Tibial nerve (tissue), 4 donors: ENCODE measurements around the gene SRXN1. TPM values are rescaled to one million over a fixed set of nuclear protein-coding genes. Genes with fewer than 3 reads are reported as not detected.

Source experiments
- DNase-seq, 2 donors: peaks; one replicate each; pipeline ENCODE4 v3.0.0-alpha.2; 2019; ENCODE audit warnings: low spot score in 2 of 2
- H3K27ac ChIP-seq, 4 donors: fragments of 200-600 bp; sonication (generic) in 3 of 4; one replicate each; pipeline ENCODE4 v1.5.1; 2017 to 2019; ENCODE audit warnings: mild to moderate bottlenecking in 1 of 4
- H3K27me3 ChIP-seq, 2 donors: fragments of 200-600 bp; sonication (generic) in 1 of 2; one replicate each; pipeline versions ENCODE4 v1.5.1 to v1.6.0; 2017 to 2019
- H3K36me3 ChIP-seq, 3 donors: fragments of 200-600 bp; sonication (generic); one replicate each; pipeline ENCODE4 v1.5.1; 2018 to 2019
- H3K4me1 ChIP-seq, 4 donors: fragments of 200-600 bp; sonication (generic) in 3 of 4; one replicate each; pipeline ENCODE4 v1.5.1; 2017 to 2019
- H3K4me3 ChIP-seq, 4 donors: fragments of 200-600 bp; sonication (generic) in 3 of 4; one replicate each; pipeline ENCODE4 v1.5.1; 2017 to 2019; ENCODE audit warnings: mild to moderate bottlenecking in 1 of 4, moderate library complexity in 1 of 4
- H3K9me3 ChIP-seq, 4 donors: fragments of 200-600 bp; sonication (generic) in 3 of 4; one replicate each; pipeline ENCODE4 v1.5.1; 2017 to 2019
- CTCF ChIP-seq, 5 experiments: fragments of 200-600 bp in 3 of 5; fragments of 450-650 bp in 2 of 5; sonication (generic) in 3 of 5; IDR thresholded peaks; one replicate each; pipeline ENCODE4 v1.5.1; 2016 to 2019; ENCODE audit warnings: antibody characterized with exemption in 5 of 5, mild to moderate bottlenecking in 3 of 5, moderate library complexity in 2 of 5
- EP300 ChIP-seq, 2 donors: sonication (generic); formaldehyde crosslinking; IDR thresholded peaks; one replicate each; pipeline ENCODE4 v1.6.1; 2017; ENCODE audit warnings: antibody characterized with exemption in 2 of 2, mild to moderate bottlenecking in 1 of 2
- POLR2A ChIP-seq, 2 donors: fragments of 450-650 bp; IDR thresholded peaks; one replicate each; pipeline ENCODE4 v1.6.1; 2017; ENCODE audit warnings: antibody characterized with exemption in 2 of 2, mild to moderate bottlenecking in 2 of 2, moderate library complexity in 2 of 2
- WGBS, 2 donors: methylation state at CpG; one replicate each; pipeline ENCODE4 v1.1.5; 2018; 5-methylcytosine and 5-hydroxymethylcytosine counted together
- total RNA-seq, 4 donors: library from RNA; depleted of rRNA; stranded (reverse); fragments of >200 nt; gene quantifications; one replicate each; pipeline ENCODE4 v1.1.0, GENCODE V29; 2016

SRXN1 gene
- total RNA-seq, 4 donors from 2014 or later: 15.1 to 31.8 (median 19.5) TPM

- H3K36me3 ChIP-seq: no peaks in the 10 kb centered on the region
- H3K4me1 ChIP-seq: peaks cover 0 to 22% (median 3%) of the 10 kb centered on the region in 4 donors
- no peak for DNase-seq
- no peak overlapping the region for H3K27ac ChIP-seq
- WGBS, 2 donors: 33 to 35% methylated on average over 2 of the region's 2 CpGs
- H3K9me3 ChIP-seq: no peaks in the 10 kb centered on the region
- no peak overlapping the region for H3K4me3 ChIP-seq
- TF ChIP-seq POLR2A (IDR thresholded peaks at IDR 0.05): no peak
- TF ChIP-seq CTCF (IDR thresholded peaks at IDR 0.05): no peak
- TF ChIP-seq EP300 (IDR thresholded peaks at IDR 0.05): no peak
- H3K27me3 ChIP-seq: peaks cover 0 to 40% of the 10 kb centered on the region in 2 donors
These were observed 5.2 kb upstream of the SRXN1 start for GRCh38 chr20:658202-658601.

DNA sequence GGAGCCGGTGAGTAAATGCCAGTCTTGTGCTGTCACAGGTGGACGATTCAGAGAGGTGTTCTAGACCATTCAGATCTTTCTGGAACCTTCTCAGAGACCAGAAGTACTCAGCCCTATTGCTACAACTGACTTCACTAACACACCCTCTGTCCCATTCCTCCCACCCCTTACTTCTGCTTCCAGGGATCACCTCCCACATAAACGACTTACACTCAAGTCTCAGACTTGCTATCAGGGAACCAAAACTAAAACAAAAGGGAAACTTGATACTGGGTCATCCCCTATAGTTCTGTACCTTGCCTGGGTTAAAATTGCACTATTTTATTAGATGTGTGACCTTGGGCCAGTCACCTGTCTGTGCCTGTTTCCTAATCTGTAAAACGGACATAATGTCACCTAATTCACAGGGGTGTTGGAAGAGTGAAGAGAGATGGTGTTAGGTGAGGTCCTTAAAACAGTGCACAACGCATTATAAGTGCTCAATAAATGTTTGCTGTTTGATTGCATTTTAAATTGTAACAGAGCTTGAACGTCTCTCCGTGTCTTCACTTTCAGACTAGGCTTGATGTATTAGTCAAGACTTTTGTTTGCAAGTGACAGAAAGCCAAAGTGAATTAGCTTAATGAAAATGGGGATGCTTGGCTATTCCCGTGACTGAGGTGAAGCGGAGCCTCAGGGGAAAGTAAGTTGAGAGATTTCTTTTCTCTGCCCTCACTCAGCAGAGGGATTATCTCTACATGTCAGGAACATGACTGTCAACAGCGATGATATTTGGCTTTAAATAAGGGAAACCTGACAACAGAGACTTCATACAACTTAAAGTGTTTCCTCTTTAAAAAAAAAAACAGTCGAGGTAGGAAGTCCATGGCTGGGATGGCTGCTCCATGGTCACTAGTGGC lies 3.0 kb upstream of the SRXN1 start:
- peaks cover 0 to 4% (median 0%) of the 10 kb centered on the region in 3 donors for H3K36me3 ChIP-seq
- H3K4me3 ChIP-seq: no peak overlapping the region
- H3K9me3 ChIP-seq: no peaks in the 10 kb centered on the region
- peaks cover 0 to 25% (median 6%) of the 10 kb centered on the region in 4 donors for H3K4me1 ChIP-seq
- no peak overlapping the region for H3K27ac ChIP-seq
- H3K27me3 ChIP-seq: peaks cover 0 to 19% of the 10 kb centered on the region in 2 donors
- no peak for DNase-seq
- no peak for TF ChIP-seq EP300 (IDR thresholded peaks at IDR 0.05)
- WGBS, 2 donors: 82 to 84% methylated on average over 11 of the region's 11 CpGs

- H3K9me3 ChIP-seq: no peaks in the 10 kb centered on the region
- H3K27ac ChIP-seq: no peak overlapping the region
- peaks cover 0 to 20% (median 2%) of the 10 kb centered on the region in 3 donors for H3K36me3 ChIP-seq
- DNase-seq: no peak
- TF ChIP-seq CTCF (IDR thresholded peaks at IDR 0.05) (no peak), POLR2A (IDR thresholded peaks at IDR 0.05) (no peak), EP300 (IDR thresholded peaks at IDR 0.05) (no peak)
- peaks cover 0 to 8% of the 10 kb centered on the region in 2 donors for H3K27me3 ChIP-seq
- peaks cover 0 to 26% (median 6%) of the 10 kb centered on the region in 4 donors for H3K4me1 ChIP-seq
- 94 to 95% methylated on average over 3 of the region's 3 CpGs for WGBS, 2 donors
- no peak overlapping the region for H3K4me3 ChIP-seq
These were observed 1.4 kb upstream of the SRXN1 start for GRCh38 chr20:654417-654750.

GRCh38 chr20:653590-654416 lies 803 bp upstream of the SRXN1 start:
- Histone ChIP-seq H3K4me3 (peak overlapping the region; percentile 33 to 83 (median 72)), H3K27ac (peak overlapping the region; percentile 73 to 91 (median 83))
- TF ChIP-seq EP300 (IDR thresholded peaks at IDR 0.05) (no peak), POLR2A (IDR thresholded peaks at IDR 0.05) (no peak), CTCF (IDR thresholded peaks at IDR 0.05) (no peak)

GRCh38 chr20:652615-653109 lies 338 bp downstream of the SRXN1 start:
- Histone ChIP-seq H3K27me3 (no peaks in the 10 kb centered on the region), H3K4me1 (peaks cover 0 to 26% (median 6%) of the 10 kb centered on the region in 4 donors), H3K27ac (peak overlapping the region; percentile 78 to 91 (median 86)), H3K9me3 (peaks cover 0 to 11% (median 0%) of the 10 kb centered on the region in 4 donors), H3K36me3 (peaks cover 2 to 38% (median 11%) of the 10 kb centered on the region in 3 donors), H3K4me3 (peak overlapping the region; percentile 70 to 83 (median 73))
- 1% methylated on average over 33 to 35 of the region's 36 CpGs for WGBS, 2 donors
- no peak for DNase-seq
- TF ChIP-seq POLR2A (IDR thresholded peaks at IDR 0.05) (no peak), CTCF (IDR thresholded peaks at IDR 0.05) (no peak), EP300 (IDR thresholded peaks at IDR 0.05) (no peak)

More at GRCh38 chr20:653590-654416, 803 bp upstream of the SRXN1 start:
- Histone ChIP-seq H3K36me3 (peaks cover 1 to 26% (median 2%) of the 10 kb centered on the region in 3 donors), H3K9me3 (no peaks in the 10 kb centered on the region), H3K4me1 (peaks cover 0 to 26% (median 6%) of the 10 kb centered on the region in 4 donors), H3K27me3 (peaks cover 0 to 2% of the 10 kb centered on the region in 2 donors)
- DNase-seq: no peak
- 15 to 25% methylated on average over 26 to 28 of the region's 31 CpGs for WGBS, 2 donors
